H1 (cell line): Measurements from ENCODE around the gene UBE2E1. TPM values are rescaled to one million over a fixed set of nuclear protein-coding genes. Genes with fewer than 3 reads are reported as not detected.
"Not testable (repeated sequence)": the region's sequence is repeated elsewhere in the genome, so short reads cannot be mapped to it uniquely, and the experiment has no call there.

ENCODE experiments used
- CTCF ChIA-PET: fragments of 300-600 bp; sonication (Branson Sonifier 250); formaldehyde crosslinking; loops from one replicate; lab custom pipeline; 2021; ENCODE audit not compliant: partially characterized antibody; lab: Charles Lee
- POLR2A ChIA-PET: fragments of 300-600 bp; sonication (Branson Sonifier 250); formaldehyde crosslinking; loops from one replicate; lab custom pipeline; 2021; ENCODE audit warnings: inconsistent platforms; ENCODE audit not compliant: partially characterized antibody; lab: Charles Lee
- DNase-seq, 2 experiments: peaks; one replicate each; pipeline versions ENCODE4 v3.0.0 to v3.0.0-alpha.2; 2010 to 2022; ENCODE audit warnings: low spot score in 2 of 2, low read depth in 1 of 2, mixed read lengths in 1 of 2
- FAIRE-seq: peaks from 2 replicates; lab custom pipeline; 2011; peaks lifted over from hg19 to GRCh38; lab: Jason Lieb, UNC
- H2AFZ ChIP-seq: 2 replicates; pipeline ENCODE4 v1.8.1; 2012; ENCODE audit warnings: low read length, inconsistent platforms
- H2AK5ac ChIP-seq: 2 replicates; pipeline ENCODE4 v1.6.1; 2013; ENCODE audit warnings: low read depth, low read length
- H2BK120ac ChIP-seq: replicated peaks from 2 replicates; pipeline ENCODE3; 2013; ENCODE audit warnings: low read depth, low read length, inconsistent platforms
- H2BK12ac ChIP-seq: 2 replicates; pipeline ENCODE4 v1.6.1; 2013; ENCODE audit warnings: low read depth, low read length
- H2BK15ac ChIP-seq: 2 replicates; pipeline ENCODE4 v1.6.1; 2013; ENCODE audit warnings: low read length
- H2BK20ac ChIP-seq: 2 replicates; pipeline ENCODE4 v1.6.1; 2013; ENCODE audit warnings: low read length
- H2BK5ac ChIP-seq: 2 replicates; pipeline ENCODE4 v1.6.1; 2013; ENCODE audit warnings: low read depth, low read length
- H3K14ac ChIP-seq: 2 replicates; pipeline ENCODE4 v1.6.1; 2013; ENCODE audit warnings: inconsistent platforms; ENCODE audit not compliant: insufficient read length
- H3K18ac ChIP-seq: 2 replicates; pipeline ENCODE4 v1.6.1; 2013; ENCODE audit warnings: low read length; ENCODE audit errors: extremely low read depth
- H3K23ac ChIP-seq: 2 replicates; pipeline ENCODE4 v1.6.1; 2013; ENCODE audit warnings: inconsistent platforms; ENCODE audit not compliant: insufficient read length
- H3K23me2 ChIP-seq: 2 replicates; pipeline ENCODE4 v1.6.1; 2013; ENCODE audit warnings: low read depth, low read length
- H3K27ac ChIP-seq: 2 replicates; pipeline ENCODE4 v1.6.1; 2011; ENCODE audit warnings: low read depth, low read length, inconsistent platforms
- H3K27me3 ChIP-seq, 4 experiments: replicated peaks in 1 of 4; 1 replicate in 1 of 4; 2 replicates in 3 of 4; pipeline versions ENCODE4 v1.6.1 to v1.8.1; 2011 to 2013; ENCODE audit warnings: low read length in 3 of 4, mild to moderate bottlenecking in 3 of 4, inconsistent platforms in 2 of 4, mixed read lengths in 2 of 4, moderate library complexity in 1 of 4; ENCODE audit not compliant: control insufficient read depth in 3 of 4, insufficient read depth in 3 of 4; ENCODE audit errors: extremely low read depth in 1 of 4
- H3K36me3 ChIP-seq, 4 experiments: 2 replicates each; pipeline versions ENCODE4 v1.6.1 to v1.8.1; 2011 to 2013; ENCODE audit warnings: mild to moderate bottlenecking in 4 of 4, low read length in 3 of 4, moderate library complexity in 2 of 4, control low read depth in 1 of 4, inconsistent platforms in 1 of 4; ENCODE audit not compliant: insufficient read depth in 4 of 4, control insufficient read depth in 2 of 4
- H3K4ac ChIP-seq: replicated peaks from 2 replicates; pipeline ENCODE3; 2013; ENCODE audit warnings: low read length, low read depth, mixed read lengths, inconsistent platforms; ENCODE audit not compliant: insufficient read length
- H3K4me1 ChIP-seq, 4 experiments: replicated peaks in 1 of 4; 1 replicate in 1 of 4; 2 replicates in 3 of 4; pipeline versions ENCODE4 v1.6.1 to v1.8.1; 2011 to 2013; ENCODE audit warnings: low read length in 3 of 4, inconsistent platforms in 2 of 4, mixed read lengths in 1 of 4; ENCODE audit not compliant: insufficient read depth in 4 of 4, control insufficient read depth in 3 of 4
- H3K4me2 ChIP-seq, 2 experiments: 2 replicates each; pipeline versions ENCODE4 v1.6.1 to v1.8.1; 2011 to 2013; ENCODE audit warnings: low read depth in 2 of 2, low read length in 2 of 2, control low read depth in 1 of 2, inconsistent platforms in 1 of 2, mild to moderate bottlenecking in 1 of 2; ENCODE audit not compliant: insufficient read depth in 1 of 2
- H3K4me3 ChIP-seq, 4 experiments: fragments of 200-600, 300-600 bp in 1 of 4; sonication (generic), shearing (Covaris generic), sonication (Bioruptor Twin) in 1 of 4; 2 replicates each; pipeline versions ENCODE4 v1.5.1 to v1.8.1; 2011 to 2016; ENCODE audit warnings: low read length in 4 of 4, low read depth in 3 of 4, control low read depth in 2 of 4, inconsistent platforms in 2 of 4, mild to moderate bottlenecking in 2 of 4, mixed read lengths in 1 of 4, moderate library complexity in 1 of 4; ENCODE audit not compliant: insufficient read depth in 2 of 4; ENCODE audit errors: extremely low read depth in 1 of 4
- H3K56ac ChIP-seq: replicated peaks from 2 replicates; pipeline ENCODE3; 2013; ENCODE audit warnings: low read depth, mild to moderate bottlenecking, mixed read lengths, low read length, inconsistent platforms; ENCODE audit not compliant: insufficient read length
- H3K79me1 ChIP-seq: 2 replicates; pipeline ENCODE4 v1.6.1; 2013; ENCODE audit warnings: low read depth, low read length, control low read depth
- H3K79me2 ChIP-seq, 2 experiments: 2 replicates each; pipeline versions ENCODE4 v1.6.1 to v1.8.1; 2012 to 2013; ENCODE audit warnings: low read length in 2 of 2, mild to moderate bottlenecking in 2 of 2, inconsistent platforms in 1 of 2; ENCODE audit not compliant: insufficient read depth in 2 of 2, control insufficient read depth in 1 of 2
- H3K9ac ChIP-seq, 4 experiments: replicated peaks in 1 of 4; 1 replicate in 1 of 4; 2 replicates in 3 of 4; pipeline versions ENCODE4 v1.6.1 to v1.8.1; 2011 to 2013; ENCODE audit warnings: low read depth in 3 of 4, low read length in 3 of 4, control low read depth in 2 of 4, mild to moderate bottlenecking in 2 of 4, moderate library complexity in 2 of 4, inconsistent platforms in 1 of 4; ENCODE audit errors: extremely low read depth in 1 of 4
- H3K9me3 ChIP-seq, 2 experiments: 2 replicates each; pipeline versions ENCODE4 v1.6.1 to v1.8.1; 2012 to 2013; ENCODE audit warnings: mild to moderate bottlenecking in 2 of 2, moderate library complexity in 2 of 2, control low read depth in 1 of 2, inconsistent platforms in 1 of 2, low read depth in 1 of 2, low read length in 1 of 2, mixed read lengths in 1 of 2; ENCODE audit not compliant: insufficient read depth in 2 of 2
- H4K20me1 ChIP-seq, 2 experiments: replicated peaks in 1 of 2; 2 replicates each; pipeline versions ENCODE3 to v1.8.1; 2011 to 2013; ENCODE audit warnings: inconsistent platforms in 2 of 2, low read length in 2 of 2, mild to moderate bottlenecking in 1 of 2; ENCODE audit not compliant: insufficient read depth in 2 of 2, control insufficient read depth in 1 of 2
- H4K5ac ChIP-seq: 2 replicates; pipeline ENCODE4 v1.6.1; 2013; ENCODE audit warnings: low read length, low read depth, mixed read lengths, inconsistent platforms; ENCODE audit not compliant: insufficient read length
- H4K8ac ChIP-seq: 2 replicates; pipeline ENCODE4 v1.8.0; 2013; ENCODE audit warnings: mild to moderate bottlenecking, moderate library complexity, low read length, inconsistent platforms; ENCODE audit not compliant: insufficient read depth; ENCODE audit errors: extremely low read depth
- H4K91ac ChIP-seq: replicated peaks from 2 replicates; pipeline ENCODE3; 2013; ENCODE audit warnings: low read length, mixed read lengths, inconsistent platforms; ENCODE audit not compliant: insufficient read length
- POLR2AphosphoS5 ChIP-seq: IDR thresholded peaks from 2 replicates; pipeline ENCODE4 v1.6.1; 2011; ENCODE audit warnings: low read depth, low read length
- YY1 ChIP-seq: IDR thresholded peaks from 2 replicates; pipeline ENCODE4 v1.6.1; 2011; ENCODE audit warnings: low read depth, mild to moderate bottlenecking, low read length
- WGBS, 2 experiments: shearing (Covaris generic) in 1 of 2; methylation state at CpG; one replicate each; pipeline versions ENCODE4 v1.1.6 to v1.1.7; 2013 to 2015; ENCODE audit warnings: low lambda C conversion rate in 2 of 2, mixed read lengths in 2 of 2, inconsistent platforms in 1 of 2, low coverage in 1 of 2, missing lambda C conversion rate in 1 of 2; ENCODE audit not compliant: insufficient replicate concordance in 2 of 2, insufficient coverage in 1 of 2, insufficient read length in 1 of 2; ENCODE audit errors: extremely low coverage in 1 of 2, missing lambda C conversion rate in 1 of 2; 5-methylcytosine and 5-hydroxymethylcytosine counted together
- polyA plus RNA-seq, 7 experiments: library from polyadenylated mRNA; depleted of rRNA in 3 of 7; stranded (reverse) in 5 of 7; unstranded in 2 of 7; fragments of >200 nt in 5 of 7; fragments of 200-250 nt in 2 of 7; gene quantifications; 1 replicate in 5 of 7; 2 replicates in 1 of 7; 4 replicates in 1 of 7; pipeline versions ENCODE4 v1.2.1 to v1.2.3, GENCODE V29; 2011 to 2013; ENCODE audit warnings: missing spikeins in 2 of 7, mixed read lengths in 2 of 7
- total RNA-seq: library from RNA; stranded (reverse); fragmentation: NEBNext Ultra II Directional; extraction: Animal tissue kit (Norgen Biotek cat#: 25700); gene quantifications from 2 replicates; pipeline ENCODE4 v1.2.1, GENCODE V29; 2021

Gene UBE2E1
- total and polyA plus RNA-seq, 2 of the 8 experiments (the other 6 are each of a cell fraction or from before 2014, with no cell fraction given) = 109 to 141 TPM

DNA sequence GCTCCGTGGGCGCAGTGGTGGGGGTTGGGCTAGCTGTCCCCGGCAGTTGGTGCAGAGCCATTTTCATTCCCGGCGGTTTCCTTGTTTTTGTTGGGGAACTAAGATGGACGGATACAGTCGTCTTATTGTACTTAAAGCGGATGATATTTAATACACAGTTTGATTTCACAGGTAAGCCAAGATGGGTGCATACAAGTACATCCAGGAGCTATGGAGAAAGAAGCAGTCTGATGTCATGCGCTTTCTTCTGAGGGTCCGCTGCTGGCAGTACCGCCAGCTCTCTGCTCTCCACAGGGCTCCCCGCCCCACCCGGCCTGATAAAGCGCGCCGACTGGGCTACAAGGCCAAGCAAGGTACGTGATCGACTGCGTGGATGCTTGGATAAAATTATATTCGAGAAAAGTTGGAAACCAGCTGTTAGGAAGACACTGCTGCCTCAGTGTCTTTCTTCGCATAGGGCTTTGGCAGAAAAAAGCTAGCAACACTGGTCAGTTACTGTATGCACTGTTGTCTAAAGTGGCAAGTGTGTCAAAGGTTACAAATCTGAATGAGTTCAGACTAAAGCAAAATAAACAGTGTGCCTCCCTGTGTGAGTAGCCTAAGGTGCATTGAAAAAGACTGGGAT, 112.0 kb downstream of the UBE2E1 start:
- not testable (repeated sequence) for H3K14ac ChIP-seq, H3K23ac ChIP-seq, H3K79me1 ChIP-seq, DNase-seq, H2BK15ac ChIP-seq, H2BK20ac ChIP-seq, H3K9me3 ChIP-seq, H3K4me1 ChIP-seq, H2BK120ac ChIP-seq, FAIRE-seq, H2AFZ ChIP-seq, H3K27me3 ChIP-seq, H2BK12ac ChIP-seq
- peaks cover 17% of the 10 kb centered on the region for H3K23me2 ChIP-seq
- H4K91ac ChIP-seq = peak overlapping the region; percentile 96
- ChIA-PET CTCF (interaction anchor here (0.9 to 3.5 kb wide), 8 partner anchors 9 to 86 kb away, joined by 3 to 21 read pairs (median 4); no protein-coding TSS in a partner anchor), POLR2A (interaction anchor here (0.8 to 11.5 kb wide), 55 partner anchors 7 to 716 kb away, joined by 3 to 363 read pairs (median 6); partner anchors contain the start of gene NR1D2)
- H3K9ac ChIP-seq = peak overlapping the region; percentile 95 to 99 (median 98)
- H4K8ac ChIP-seq = peak overlapping the region; percentile 100; the same call in 1 of the 2 replicates
- H3K4me3 ChIP-seq = peak overlapping the region; percentile 86 to 99 (median 92)
- peak overlapping the region; percentile 89 for H3K18ac ChIP-seq
- TF ChIP-seq YY1 (peak; percentile 52; the same call in 1 of the 2 replicates), POLR2AphosphoS5 (peak; percentile 57; the same call in 1 of the 2 replicates)
- peaks cover 0 to 54% of the 10 kb centered on the region in 2 experiments; a peak in 3 of 4 replicates for H3K79me2 ChIP-seq
- H2AK5ac ChIP-seq = peak overlapping the region; percentile 87
- peak overlapping the region; percentile 84 for H3K56ac ChIP-seq
- H2BK5ac ChIP-seq = peak overlapping the region; percentile 97
- H4K5ac ChIP-seq = peak overlapping the region; percentile 88
- peaks cover 9 to 14% of the 10 kb centered on the region in 2 experiments for H4K20me1 ChIP-seq
- peaks cover 15 to 36% (median 22%) of the 10 kb centered on the region in 4 experiments for H3K36me3 ChIP-seq
- 4% methylated on average over 20 of the region's 21 CpGs; no CpG with 5 or more reads in 1 of the 2 experiments for WGBS, 2 experiments
- peak overlapping the region; percentile 96 for H3K27ac ChIP-seq
- peak overlapping the region; percentile 93 to 98 for H3K4me2 ChIP-seq
- peak overlapping the region; percentile 99 for H3K4ac ChIP-seq
